Common myeloid progenitor, CD34-positive (primary cell): ENCODE results near the gene FER.

Source experiments
- CTCF ChIA-PET: fragments of 350-600 bp; sonication (Branson Sonifier 250); formaldehyde crosslinking; loops from one replicate; lab custom pipeline; 2021; ENCODE audit warnings: antibody characterized with exemption; lab: Charles Lee
- POLR2A ChIA-PET: fragments of 350-600 bp; sonication (Branson Sonifier 250); formaldehyde crosslinking; loops from one replicate; lab custom pipeline; 2021; ENCODE audit warnings: antibody characterized with exemption; lab: Charles Lee
- DNase-seq, 3 donors: peaks; one replicate each; pipeline versions ENCODE4 v3.0.0 to v3.0.0-alpha.2; 2013
- H3K27ac ChIP-seq, 2 experiments: 1 replicate in 1 of 2; 2 replicates in 1 of 2; pipeline ENCODE4 v1.7.0; 2013; ENCODE audit warnings: inconsistent platforms in 2 of 2, low read length in 2 of 2, mild to moderate bottlenecking in 2 of 2, low read depth in 1 of 2, moderate library complexity in 1 of 2; ENCODE audit not compliant: severe bottlenecking in 2 of 2, insufficient read depth in 1 of 2, poor library complexity in 1 of 2
- H3K27me3 ChIP-seq, 5 experiments: replicated peaks in 2 of 5; 1 replicate in 3 of 5; 2 replicates in 2 of 5; pipeline versions ENCODE4 v1.6.1 to v1.7.0; 2013; ENCODE audit warnings: low read length in 4 of 5, mild to moderate bottlenecking in 2 of 5, moderate library complexity in 2 of 5, inconsistent platforms in 1 of 5; ENCODE audit not compliant: insufficient read depth in 5 of 5, control insufficient read depth in 4 of 5
- H3K36me3 ChIP-seq, 4 experiments: 1 replicate in 2 of 4; 2 replicates in 2 of 4; pipeline versions ENCODE4 v1.6.1 to v1.7.0; 2013; ENCODE audit warnings: low read length in 3 of 4, control low read depth in 1 of 4, mild to moderate bottlenecking in 1 of 4; ENCODE audit not compliant: control insufficient read depth in 4 of 4, insufficient read depth in 4 of 4
- H3K4me1 ChIP-seq, 4 experiments: 1 replicate in 3 of 4; 2 replicates in 1 of 4; pipeline versions ENCODE4 v1.6.1 to v1.7.1; 2013; ENCODE audit warnings: low read length in 3 of 4, mild to moderate bottlenecking in 3 of 4, control low read depth in 1 of 4, inconsistent platforms in 1 of 4, moderate library complexity in 1 of 4; ENCODE audit not compliant: control insufficient read depth in 4 of 4, insufficient read depth in 4 of 4; ENCODE audit errors: control extremely low read depth in 1 of 4
- H3K4me3 ChIP-seq, 7 experiments: 1 replicate in 4 of 7; 2 replicates in 3 of 7; pipeline versions ENCODE4 v1.5.1 to v1.7.0; 2013; ENCODE audit warnings: mild to moderate bottlenecking in 7 of 7, low read length in 6 of 7, moderate library complexity in 6 of 7, inconsistent platforms in 2 of 7, low read depth in 2 of 7, control low read depth in 1 of 7; ENCODE audit not compliant: insufficient read depth in 4 of 7, control insufficient read depth in 1 of 7; ENCODE audit errors: extremely low read depth in 1 of 7
- H3K9me3 ChIP-seq, 5 experiments: 1 replicate in 4 of 5; 2 replicates in 1 of 5; pipeline versions ENCODE4 v1.6.1 to v1.7.1; 2013; ENCODE audit warnings: low read length in 4 of 5, mild to moderate bottlenecking in 2 of 5, inconsistent platforms in 1 of 5, low read depth in 1 of 5, moderate library complexity in 1 of 5; ENCODE audit not compliant: control insufficient read depth in 4 of 5, insufficient read depth in 2 of 5; ENCODE audit errors: control extremely low read depth in 1 of 5
- WGBS: methylation state at CpG from one replicate; pipeline ENCODE4 v1.1.5; 2013; ENCODE audit not compliant: insufficient coverage; 5-methylcytosine and 5-hydroxymethylcytosine counted together

Gene FER

DNA sequence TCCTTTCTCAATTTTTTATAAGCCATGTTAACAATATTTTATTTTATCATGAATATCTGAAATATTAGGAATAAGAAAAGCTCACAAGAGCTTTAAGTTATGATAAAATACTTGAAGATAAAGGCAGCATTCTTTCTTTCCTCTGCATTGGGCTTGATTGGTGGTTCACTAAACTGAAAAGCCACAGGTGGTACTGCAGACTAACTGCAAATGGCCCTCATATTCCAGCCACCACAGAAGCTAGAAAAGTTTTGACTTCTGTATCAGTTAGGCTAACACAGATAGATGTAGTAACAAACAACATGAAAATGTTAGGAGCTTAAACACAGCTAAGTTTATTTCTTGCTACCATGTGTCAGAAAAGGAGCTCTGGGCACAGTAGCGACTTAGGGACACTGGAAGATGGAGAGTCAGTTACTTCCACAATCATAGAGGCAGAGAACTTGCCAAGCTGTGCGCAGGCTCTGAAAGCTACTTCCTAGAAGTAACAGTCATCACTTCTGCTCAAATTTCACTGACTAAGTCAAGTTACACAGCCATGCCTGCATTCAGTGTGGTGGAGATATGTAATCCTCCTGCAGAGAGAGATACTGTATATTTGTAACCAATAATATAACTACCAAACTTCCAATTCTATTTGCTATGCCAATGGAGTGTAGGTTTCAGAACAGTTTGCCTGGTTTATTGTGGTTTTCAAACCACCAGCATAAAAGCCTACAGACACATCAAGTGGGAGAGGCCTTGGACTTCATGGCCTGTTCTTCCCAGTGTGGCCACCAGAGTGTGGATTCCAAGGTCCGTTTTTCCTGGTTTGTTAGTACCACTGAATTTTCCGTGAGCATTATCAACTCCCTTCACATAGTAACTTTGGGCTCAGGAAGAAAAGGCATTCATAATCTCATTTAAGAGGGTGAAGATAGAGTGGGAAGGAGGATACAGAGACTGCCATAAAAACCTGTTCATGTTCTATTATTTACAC lies 393.8 kb downstream of the FER start:
- Histone ChIP-seq H3K36me3 (no peaks in the 10 kb centered on the region), H3K4me1 (no peaks in the 10 kb centered on the region), H3K27me3 (no peaks in the 10 kb centered on the region), H3K27ac (no peak overlapping the region), H3K4me3 (no peak overlapping the region), H3K9me3 (no peaks in the 10 kb centered on the region)
- ChIA-PET CTCF (no interaction called here), POLR2A (no interaction called here)
- DNase-seq = no peak
- 100% methylated on average over 1 of the region's 4 CpGs for WGBS

DNA sequence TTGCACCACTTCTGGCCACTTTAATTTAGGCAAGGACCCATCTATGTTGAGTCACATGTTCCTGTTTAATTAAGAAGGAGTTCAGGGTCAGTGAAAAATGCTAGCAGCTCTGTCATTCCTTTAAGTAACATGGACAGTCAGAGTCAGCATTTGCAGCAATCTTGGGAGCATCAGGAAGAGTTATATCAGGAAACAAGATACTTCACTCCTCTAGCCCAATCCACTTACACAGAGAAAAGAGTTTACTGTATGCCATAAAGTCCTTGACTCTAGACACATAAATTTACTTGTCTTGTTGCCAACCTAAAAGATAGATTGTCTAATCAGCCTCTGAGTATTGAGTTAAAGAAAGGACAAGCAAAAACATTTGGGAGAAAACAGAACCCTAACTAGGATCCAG lies 395.3 kb downstream of the FER start:
- Histone ChIP-seq H3K36me3 (no peaks in the 10 kb centered on the region), H3K27me3 (no peaks in the 10 kb centered on the region)
- POLR2A ChIA-PET = no interaction called here

DNA sequence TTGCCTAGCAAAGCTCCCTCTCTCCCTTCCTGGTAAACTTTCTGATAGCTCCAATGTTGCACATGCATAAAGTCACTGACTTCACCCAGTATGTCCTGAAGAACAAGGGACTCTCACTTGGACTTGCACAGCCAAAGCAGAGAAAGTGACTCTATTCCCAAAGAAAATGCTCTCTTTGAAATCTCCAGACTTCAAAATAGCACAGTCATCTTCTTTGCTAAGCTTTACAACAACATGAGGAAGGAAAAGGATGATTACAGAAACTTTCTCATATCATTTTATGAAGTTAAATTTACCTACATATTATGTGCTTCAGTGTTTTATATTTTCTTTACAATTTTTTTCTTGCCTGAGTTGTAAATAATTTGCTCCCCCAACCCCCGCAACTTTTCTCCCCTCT lies 397.4 kb downstream of the FER start:
- no CpG with 5 or more reads among the region's 1 CpG for WGBS
- H3K4me3 ChIP-seq = no peak overlapping the region
- no peaks in the 10 kb centered on the region for H3K27me3 ChIP-seq
- H3K36me3 ChIP-seq = no peaks in the 10 kb centered on the region
- H3K4me1 ChIP-seq = no peaks in the 10 kb centered on the region
- ChIA-PET CTCF (no interaction called here), POLR2A (interaction anchor here (0.6 kb wide), 1 partner anchor 310 kb away, joined by 4 read pairs; no protein-coding TSS in a partner anchor)
- H3K27ac ChIP-seq = no peak overlapping the region
- H3K9me3 ChIP-seq = no peaks in the 10 kb centered on the region
- DNase-seq = no peak

More for the DNA sequence above, 395.3 kb downstream of the FER start:
- H3K27ac ChIP-seq = no peak overlapping the region
- H3K9me3 ChIP-seq = no peaks in the 10 kb centered on the region
- DNase-seq = no peak
- CTCF ChIA-PET = no interaction called here
- no peak overlapping the region for H3K4me3 ChIP-seq
- no peaks in the 10 kb centered on the region for H3K4me1 ChIP-seq

DNA sequence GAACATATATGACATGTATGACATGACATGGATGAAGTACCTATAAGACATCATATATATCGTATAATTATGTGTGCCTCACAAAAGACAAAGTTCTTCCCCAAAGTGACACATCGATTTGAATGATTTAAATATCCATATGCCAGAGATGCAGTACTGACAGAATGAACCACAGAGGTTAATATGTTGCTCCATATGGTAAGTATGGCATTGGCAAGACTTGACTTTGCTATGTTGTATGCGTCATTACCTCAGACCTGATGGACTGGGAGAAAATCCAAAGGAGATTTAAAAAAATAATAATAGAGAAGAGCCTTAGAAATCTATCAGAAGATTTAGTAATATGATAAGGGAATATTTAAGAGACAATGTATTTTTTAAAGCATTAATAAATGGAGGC lies 398.9 kb downstream of the FER start:
- Histone ChIP-seq H3K9me3 (no peaks in the 10 kb centered on the region), H3K4me3 (no peak overlapping the region), H3K27me3 (no peaks in the 10 kb centered on the region), H3K36me3 (no peaks in the 10 kb centered on the region), H3K27ac (no peak overlapping the region), H3K4me1 (no peaks in the 10 kb centered on the region)
- ChIA-PET POLR2A (no interaction called here), CTCF (no interaction called here)
- 100% methylated on average over 2 of the region's 3 CpGs for WGBS
- DNase-seq = no peak

DNA sequence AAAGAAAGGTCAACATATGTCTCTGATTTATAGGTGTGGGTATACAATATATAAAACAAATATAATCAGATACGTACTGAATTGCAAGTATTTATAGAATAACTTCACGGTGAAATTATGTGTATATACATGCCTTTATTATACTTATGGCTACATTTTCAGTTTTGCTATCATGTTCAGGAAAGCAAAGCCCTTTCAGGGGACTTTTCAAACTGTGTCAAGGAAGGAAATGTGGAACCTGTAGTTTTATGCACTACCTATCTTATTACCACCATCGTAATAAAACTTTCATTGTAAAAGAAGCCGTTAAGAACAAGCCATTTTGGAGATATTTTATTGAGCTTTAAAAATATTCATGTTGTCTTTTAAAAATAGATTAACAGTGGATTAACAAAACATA lies 404.9 kb downstream of the FER start:
- CTCF ChIA-PET = no interaction called here
- Histone ChIP-seq H3K4me1 (peaks cover 0 to 4% (median 1%) of the 10 kb centered on the region in 4 experiments), H3K4me3 (no peak overlapping the region), H3K9me3 (no peaks in the 10 kb centered on the region), H3K36me3 (no peaks in the 10 kb centered on the region), H3K27ac (no peak overlapping the region), H3K27me3 (no peaks in the 10 kb centered on the region)
- WGBS = no CpG with 5 or more reads among the region's 4 CpGs
- POLR2A ChIA-PET = no interaction called here
- no peak for DNase-seq

DNA sequence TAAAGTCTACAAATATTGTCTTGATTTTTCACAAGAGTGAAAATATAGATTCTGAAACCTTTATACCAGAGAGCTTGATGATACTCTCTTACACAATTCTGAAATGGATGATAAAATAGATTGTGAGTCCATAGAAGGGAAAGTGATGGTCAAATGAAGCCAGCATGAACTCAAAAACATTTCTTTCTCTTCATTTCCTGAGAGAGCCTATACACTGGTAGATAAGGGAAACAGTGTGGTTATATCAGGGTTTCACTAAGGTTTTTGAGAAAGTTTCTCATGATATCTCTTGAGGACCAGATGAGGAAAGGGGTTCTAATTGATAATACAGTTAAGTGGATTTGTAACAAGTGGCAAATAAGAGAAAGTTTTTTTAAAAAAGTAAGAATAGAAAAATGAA lies 407.9 kb downstream of the FER start:
- ChIA-PET POLR2A (no interaction called here), CTCF (no interaction called here)
- H3K4me1 ChIP-seq = peaks cover 0 to 4% (median 1%) of the 10 kb centered on the region in 4 experiments
- DNase-seq = peak; percentile 1 to 8 (median 3)
- no peak overlapping the region for H3K27ac ChIP-seq
- no peak overlapping the region for H3K4me3 ChIP-seq
- no peaks in the 10 kb centered on the region for H3K36me3 ChIP-seq
- no peaks in the 10 kb centered on the region for H3K27me3 ChIP-seq
- no peaks in the 10 kb centered on the region for H3K9me3 ChIP-seq

DNA sequence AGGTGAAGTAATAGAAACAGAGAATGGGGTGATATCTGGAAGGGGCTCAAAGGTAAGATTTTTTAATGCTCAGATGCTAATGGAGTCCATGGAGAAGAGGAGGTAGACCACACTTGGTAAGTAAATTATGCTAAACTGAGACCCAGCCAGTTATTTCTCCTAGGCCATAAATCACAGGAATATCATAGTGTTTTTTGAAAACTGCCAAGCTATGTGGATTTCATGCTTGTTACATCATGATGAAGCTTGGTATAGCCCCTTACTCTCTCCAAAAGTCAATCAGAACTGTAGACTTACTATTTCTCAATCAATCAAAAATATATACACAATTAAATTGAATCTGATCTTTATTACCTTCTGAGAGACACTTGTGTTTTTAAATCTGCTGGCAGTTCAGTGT lies 409.2 kb downstream of the FER start:
- POLR2A ChIA-PET = no interaction called here
- DNase-seq = no peak
- CTCF ChIA-PET = no interaction called here

More for the DNA sequence above, 409.2 kb downstream of the FER start:
- no peak overlapping the region for H3K27ac ChIP-seq
- H3K4me1 ChIP-seq = peaks cover 0 to 4% (median 1%) of the 10 kb centered on the region in 4 experiments
- no peak overlapping the region for H3K4me3 ChIP-seq
- H3K36me3 ChIP-seq = no peaks in the 10 kb centered on the region
- no peaks in the 10 kb centered on the region for H3K9me3 ChIP-seq
- H3K27me3 ChIP-seq = no peaks in the 10 kb centered on the region
